Activated CD4-positive, alpha-beta T cell treated with anti-CD3 and anti-CD28 coated beads, Interleukin-2, amount 50 U/mL, for 4 hours (primary cell): ENCODE measurements around the gene DCP1A.

Experiments used
- DNase-seq, 2 experiments: peaks; one replicate each; pipeline ENCODE4 v3.0.0-alpha.2; 2020

Gene DCP1A

DNA sequence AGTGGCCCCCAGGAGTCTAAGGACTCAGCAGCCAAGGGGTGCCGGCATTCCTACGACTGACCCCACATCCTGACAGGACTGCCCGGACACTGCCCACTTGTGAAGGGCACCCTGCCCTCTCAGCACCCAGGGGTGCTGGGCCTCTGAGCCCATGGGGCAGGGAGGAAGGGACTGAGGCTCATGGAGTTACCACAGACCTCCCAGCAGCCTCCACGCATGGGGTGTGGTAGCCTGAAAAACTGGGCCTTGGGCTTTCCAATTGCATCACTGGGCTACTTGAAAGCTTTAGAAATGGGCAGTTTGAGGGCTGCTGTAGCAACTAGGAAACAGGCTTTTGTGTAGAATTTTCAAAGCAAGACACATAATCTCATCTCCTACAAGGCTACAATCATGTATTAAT, 104.7 kb downstream of the DCP1A start:
- DNase-seq: no peak

DNA sequence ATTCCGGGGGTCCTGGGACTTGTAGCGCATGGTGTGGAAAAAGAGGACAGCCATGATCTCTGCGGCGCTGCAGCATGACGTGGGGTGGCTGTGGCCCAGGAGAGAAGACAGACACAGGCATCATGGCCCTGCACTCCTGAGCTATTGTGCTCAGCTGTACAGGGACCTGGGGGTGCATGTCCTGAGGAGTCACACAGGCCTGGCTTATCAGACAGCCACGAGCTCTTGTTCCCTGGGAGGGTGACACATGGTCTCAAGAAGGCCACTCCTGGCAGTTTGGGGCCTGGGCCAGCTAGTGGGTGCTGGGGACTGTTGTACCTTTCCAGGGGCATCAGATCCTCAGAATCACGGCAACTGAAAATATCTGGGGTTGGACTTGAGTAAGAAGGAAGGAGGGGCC, 105.2 kb downstream of the DCP1A start:
- DNase-seq: no peak

DNA sequence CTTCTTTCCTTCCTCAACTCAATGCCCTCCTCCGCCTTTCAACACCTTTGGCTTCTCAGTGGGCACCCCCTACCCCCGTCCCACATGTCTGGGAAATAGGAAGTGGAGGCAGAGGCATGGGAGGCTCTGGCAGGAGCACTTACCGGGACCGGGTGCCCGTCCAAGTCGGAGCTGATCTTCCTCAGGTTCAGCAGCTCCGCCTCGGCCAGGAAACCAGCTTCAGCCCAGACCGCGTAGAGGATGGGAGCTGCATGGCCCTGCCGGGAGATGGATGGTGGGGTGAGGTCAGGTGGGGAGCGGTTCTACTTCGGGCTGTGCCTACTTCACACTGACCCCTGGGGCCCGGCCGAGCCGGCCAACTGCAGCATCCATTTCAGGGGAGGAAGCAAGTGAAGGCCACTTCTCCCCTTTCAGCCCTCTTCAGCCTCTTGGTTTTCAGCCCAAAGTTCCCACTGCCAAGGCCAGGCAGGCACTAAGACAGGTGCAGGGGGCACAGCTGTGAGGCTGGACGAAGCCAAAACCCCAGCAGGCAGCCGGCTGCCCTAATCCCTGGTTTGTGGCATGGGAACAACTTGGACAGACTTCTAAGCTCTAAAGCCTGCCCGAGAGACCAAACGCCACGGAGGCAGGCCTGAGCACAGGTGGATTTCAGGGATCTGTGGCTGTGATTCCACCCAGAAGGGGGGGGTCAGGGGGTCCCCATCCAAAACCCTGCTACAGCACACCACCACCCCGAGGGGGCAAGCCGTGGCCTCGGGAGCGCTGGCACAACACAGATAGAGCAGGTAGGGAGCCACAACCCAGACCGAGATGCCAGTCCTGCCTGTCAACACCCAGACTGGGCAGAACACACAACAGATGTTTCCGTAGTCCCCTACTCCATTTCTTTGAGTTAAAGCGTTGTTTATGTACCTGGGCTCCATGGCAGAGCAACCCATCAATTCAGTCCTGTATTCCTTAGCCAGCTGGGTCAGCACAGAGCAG, 106.1 kb downstream of the DCP1A start:
- no peak for DNase-seq

DNA sequence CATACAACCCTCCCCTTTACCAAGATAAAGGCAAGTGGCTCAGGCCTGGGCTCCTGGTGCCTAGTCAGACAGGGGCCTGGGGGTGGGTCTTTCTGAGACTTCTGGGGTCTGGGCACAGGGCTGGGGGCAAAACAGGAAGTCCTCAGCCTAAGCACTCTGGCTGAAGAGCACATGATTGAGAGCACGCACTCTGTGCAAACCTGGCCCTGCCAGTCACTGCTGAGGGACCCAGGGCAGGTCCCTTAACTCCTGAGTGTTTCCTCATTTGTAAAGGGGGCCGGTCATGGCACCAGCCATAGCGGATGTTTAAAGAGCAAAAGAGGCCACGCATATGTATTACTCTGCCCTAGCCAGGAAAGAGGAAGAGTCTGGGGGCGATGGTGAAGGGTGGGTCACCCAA, 107.5 kb downstream of the DCP1A start:
- DNase-seq: no peak

GRCh38 chr3:53238886-53239285, 108.5 kb downstream of the DCP1A start:
- no peak for DNase-seq

GRCh38 chr3:53238051-53238850, 109.1 kb downstream of the DCP1A start:
- no peak for DNase-seq

DNA sequence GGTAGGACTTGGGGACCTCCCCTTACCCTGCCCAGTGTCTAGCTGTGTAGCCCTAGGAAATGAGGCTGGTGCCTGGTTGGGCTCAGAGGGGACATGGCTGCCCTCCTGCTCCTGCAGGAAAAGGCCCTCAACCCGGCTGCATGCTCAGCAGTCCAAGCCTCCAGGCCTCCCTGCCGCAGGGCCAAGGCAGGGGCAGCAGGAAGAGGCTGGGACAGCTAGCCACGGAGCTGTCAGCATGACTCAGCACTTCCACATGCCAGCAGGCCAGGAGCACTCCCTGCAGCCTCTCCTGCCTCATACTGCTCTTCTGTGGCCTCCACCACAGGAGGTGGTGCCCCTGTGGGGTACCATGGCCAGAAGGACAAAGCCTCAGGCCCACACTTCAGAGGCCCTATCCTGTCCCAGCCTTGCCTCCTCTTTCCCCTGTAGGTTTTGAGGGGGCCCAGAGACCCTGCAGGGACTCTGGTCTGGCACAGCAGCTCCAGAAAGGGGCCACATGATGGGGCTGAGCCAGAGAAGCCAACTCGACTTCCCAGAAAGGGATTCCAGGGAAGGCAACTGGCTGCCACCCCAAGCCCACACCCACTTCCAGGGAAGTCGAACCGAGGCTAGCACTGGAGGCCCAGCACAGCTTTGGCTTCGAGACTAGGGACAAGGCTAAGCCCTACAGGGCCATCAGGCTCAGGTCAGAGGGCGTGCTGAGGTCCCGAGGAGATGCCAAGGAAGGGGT, 111.1 kb downstream of the DCP1A start:
- no peak for DNase-seq

DNA sequence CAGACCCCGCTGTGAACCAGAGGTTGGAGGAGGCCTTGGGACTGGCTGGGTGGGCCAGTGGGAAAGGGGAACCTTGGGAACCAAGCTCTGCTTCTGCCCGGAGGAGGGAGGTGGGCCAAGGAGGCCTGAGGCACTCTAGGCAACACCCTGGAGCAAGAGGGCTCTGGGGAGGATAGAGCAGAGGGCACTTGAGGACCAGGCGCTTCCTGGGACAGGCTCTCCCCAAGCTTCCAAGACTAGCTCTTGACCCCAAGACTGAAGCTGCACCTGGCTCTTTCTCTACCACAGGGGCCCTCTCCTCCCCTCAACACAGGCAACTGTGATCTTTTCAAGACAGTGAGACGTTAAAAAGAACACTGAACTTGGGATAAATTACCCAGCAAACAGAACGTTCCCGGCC, 111.8 kb downstream of the DCP1A start:
- DNase-seq: no peak

DNA sequence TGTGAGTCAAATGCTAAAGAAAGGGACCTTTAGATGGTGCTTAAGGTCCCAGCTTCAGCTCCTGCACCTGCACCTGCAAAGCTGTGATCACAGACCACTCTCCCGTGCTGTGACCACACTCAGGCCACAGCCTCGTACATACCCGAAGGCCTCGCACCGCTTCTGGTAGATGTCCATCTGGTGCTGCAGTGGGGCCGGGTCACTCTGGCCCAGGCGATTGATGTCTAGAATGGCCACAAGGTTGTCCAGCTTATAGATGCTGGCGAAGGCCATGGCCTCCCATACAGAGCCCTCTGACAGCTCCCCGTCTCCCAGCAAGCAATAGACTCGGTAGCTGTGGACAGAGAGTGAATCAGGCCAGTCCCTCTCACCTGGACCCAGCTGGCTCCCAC, 112.5 kb downstream of the DCP1A start:
- no peak for DNase-seq

DNA sequence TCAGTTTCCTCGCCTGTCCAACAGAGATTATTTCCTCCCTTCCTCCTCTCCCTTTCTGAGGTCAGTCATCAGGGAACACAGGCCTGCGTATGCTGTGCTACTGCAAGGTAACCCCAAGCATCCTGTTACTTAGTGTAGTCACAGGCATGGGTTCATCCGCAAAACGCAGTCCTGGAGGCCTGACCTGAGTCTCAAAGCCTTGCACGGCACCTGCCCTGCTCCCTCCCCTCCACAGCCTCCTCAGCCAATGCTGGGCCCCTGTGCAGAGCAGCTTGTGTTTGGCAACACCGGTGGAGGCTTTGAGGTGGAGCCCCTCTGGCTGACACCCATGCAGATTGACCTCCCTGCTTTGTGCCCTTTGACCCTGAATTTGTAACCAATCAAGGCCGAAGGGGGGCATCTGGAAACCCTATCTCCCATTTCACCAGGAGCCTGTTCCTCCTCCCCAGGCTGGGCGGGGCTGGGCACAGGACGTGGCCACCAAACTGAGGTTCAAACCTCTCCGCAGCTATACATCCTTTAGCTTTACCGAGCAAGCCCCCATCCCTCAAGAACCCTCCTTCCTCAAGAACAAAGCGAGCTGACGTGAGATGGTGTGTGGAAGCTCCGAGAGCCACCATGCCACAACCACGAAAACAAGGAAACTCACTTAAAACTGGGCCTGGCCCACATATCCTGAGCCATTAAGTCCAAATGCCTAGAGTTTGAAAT, 113.1 kb downstream of the DCP1A start:
- DNase-seq: no peak
